IPS-NIHi7 (cell line): Measurements from ENCODE around the gene ZNF862.
"Not testable (repeated sequence)": the region's sequence is repeated elsewhere in the genome, so short reads cannot be mapped to it uniquely, and the experiment has no call there.

ENCODE experiments used
- DNase-seq: peaks from one replicate; pipeline ENCODE4 v3.0.0; 2012; ENCODE audit warnings: mixed read lengths; ENCODE audit errors: extremely low spot score

Gene ZNF862

DNA sequence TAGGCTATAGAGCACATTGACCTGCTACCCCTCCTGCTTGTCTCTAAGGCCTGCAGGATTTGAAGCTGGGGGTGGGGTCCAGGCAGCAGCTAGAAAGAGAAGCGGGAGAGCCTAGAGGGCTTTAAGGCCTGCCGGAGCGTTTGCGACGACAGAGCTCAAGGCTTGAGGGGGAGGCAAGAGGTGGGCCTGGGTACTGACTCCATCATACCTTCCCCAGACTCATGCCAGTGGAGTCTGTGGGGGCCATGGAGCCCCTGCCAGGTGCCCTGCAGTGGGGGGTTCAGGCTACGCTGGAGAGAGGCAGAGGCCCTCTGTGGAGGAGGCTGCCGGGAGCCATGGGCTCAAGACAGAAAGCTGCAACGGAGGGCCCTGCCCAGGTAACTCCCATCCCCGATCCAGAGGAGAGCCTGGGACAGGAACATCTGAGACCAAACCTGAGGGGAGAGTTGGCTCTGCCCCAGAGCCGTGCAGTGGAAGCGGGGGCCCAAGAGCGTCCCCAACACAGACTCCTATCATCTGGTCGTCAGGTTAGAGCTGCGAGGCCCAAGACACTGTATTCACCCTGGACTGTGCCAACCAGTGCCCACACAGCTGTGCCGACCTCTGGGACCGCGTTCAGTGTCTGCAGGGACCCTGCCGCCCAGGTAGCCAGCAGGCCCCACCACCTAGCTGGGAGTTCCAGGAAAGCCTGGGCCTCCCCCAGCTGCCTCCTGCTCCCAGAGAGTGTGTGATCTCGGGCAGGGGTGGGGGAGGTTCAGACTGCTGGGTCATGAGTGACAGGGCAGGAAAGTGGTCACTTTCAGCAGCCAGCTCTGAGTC, 13.2 kb upstream of the ZNF862 start:
- no peak for DNase-seq

- no peak for DNase-seq
Measured at GRCh38 chr7:149825567-149826343, 12.4 kb upstream of the ZNF862 start.

DNA sequence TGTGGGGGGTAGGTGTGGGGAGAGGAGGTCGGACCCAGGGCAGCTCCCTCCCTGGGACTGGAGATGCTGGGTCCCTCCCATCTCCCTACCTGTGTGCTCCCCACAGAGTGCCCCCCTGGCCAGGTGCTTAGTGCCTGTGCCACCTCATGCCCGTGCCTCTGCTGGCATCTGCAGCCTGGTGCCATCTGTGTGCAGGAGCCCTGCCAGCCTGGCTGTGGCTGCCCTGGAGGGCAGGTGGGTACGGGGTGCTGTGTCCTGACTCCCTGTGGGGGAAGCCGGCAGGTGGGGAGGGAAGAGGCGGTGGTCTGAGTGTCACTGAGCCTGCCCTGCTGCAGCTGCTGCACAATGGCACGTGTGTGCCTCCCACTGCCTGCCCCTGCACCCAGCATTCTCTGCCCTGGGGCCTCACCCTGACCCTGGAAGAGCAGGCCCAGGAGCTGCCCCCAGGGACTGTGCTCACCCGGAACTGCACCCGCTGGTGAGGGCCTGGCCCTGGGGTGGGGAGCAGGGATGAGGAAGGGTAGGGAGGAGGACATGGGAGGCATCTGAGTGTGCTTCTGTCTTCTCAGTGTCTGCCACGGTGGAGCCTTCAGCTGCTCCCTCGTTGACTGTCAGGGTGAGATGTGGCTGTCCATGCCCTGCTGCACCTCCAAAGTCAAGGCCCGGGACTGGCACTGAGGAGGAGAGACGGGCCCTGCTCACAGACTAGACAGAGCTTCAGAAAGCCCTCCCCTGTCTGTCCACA, 11.7 kb upstream of the ZNF862 start:
- no peak for DNase-seq

- DNase-seq, result no peak
Measured at GRCh38 chr7:149827089-149827981, 10.8 kb upstream of the ZNF862 start.

GRCh38 chr7:149828357-149829309, 9.5 kb upstream of the ZNF862 start:
- no peak for DNase-seq

- DNase-seq, result not testable (repeated sequence)
Measured at GRCh38 chr7:149830527-149830926, 7.6 kb upstream of the ZNF862 start.

DNA sequence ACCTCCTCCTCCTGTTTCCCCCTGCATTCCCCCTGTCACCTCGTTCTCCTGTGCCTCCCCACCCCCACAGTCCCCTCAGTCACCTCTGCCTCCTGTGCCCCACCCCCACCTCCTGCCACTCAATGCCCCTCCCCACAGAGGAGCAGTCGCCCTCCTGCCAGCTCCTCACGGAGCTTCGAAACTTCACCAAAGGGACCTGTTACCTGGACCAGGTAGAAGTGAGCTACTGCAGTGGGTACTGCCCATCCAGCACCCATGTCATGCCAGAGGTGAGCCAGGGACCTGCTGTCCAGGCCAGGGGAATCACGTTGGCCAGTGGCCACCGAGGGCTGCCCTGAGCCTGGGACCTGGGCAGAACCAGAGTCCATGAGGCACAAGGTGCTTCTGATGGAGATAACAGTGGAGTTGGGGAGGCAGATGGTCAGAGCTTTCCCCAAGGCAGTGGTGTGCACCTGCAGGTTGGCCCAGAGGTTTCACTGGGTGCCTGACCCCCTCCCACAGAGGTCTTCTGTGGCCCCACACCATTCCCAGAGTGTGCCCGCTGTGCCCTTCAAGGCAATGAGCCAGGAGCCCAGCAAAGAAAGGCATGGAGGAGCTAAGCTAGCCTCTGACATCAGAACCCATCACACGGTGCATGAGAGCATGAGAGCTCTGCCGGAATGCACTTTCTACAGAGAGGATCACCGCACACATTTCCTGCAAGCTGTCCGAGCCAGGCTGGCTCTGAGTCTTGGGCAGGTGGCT, 7.0 kb upstream of the ZNF862 start:
- no peak for DNase-seq

DNA sequence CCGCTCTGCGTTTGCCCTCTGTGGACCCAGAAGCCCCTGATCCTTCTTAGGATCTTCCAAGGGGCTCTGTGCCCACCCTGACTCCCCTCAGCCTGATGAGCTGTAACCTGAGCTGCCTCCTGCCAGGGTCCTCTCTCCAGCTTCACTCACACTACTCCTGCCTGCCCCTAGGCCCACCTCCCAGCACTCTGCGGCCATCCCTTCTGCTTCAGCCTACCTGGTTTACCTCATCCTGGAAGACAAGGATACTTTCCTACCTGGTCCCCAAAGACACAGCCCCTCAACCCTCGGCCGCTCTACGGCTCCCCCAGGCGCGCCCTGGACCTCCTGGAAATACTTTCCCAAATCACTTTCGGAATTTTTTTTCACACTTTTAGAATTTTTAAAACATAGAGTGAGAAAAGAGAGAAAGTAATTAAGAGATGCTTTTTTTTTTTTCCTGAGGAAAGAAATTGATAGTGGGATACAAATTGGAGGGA, 6.4 kb upstream of the ZNF862 start:
- DNase-seq, result no peak

DNA sequence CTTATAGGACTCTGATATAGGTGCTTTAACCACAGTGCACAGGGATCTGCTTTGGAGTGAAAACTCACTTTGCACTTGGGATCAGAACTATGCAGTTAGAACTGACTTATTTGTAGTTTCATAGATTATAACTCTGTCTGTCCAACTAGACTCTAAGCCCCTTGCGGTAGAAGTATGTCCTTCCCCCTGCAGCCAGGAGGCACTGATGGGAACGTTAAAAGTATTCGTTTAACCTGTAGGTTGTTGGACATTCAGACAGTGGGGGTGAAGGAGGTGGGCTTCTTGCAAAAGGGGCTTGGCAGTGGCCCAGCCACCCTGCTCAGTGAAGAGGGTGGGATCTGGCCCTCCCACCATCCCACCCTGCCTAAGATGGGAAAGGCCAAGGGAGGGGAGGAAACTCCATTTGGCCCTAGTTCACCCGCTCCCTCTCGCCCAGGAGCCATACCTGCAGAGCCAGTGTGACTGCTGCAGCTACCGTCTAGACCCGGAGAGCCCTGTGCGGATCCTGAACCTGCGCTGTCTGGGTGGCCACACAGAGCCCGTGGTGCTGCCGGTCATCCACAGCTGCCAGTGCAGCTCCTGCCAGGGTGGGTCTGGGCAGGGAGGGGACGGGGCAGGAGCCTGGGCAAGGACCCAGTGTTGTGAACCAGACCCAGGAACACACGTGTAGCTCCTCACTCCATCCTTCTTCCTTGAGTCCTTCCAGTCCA, 5.7 kb upstream of the ZNF862 start:
- no peak for DNase-seq

- DNase-seq, result no peak
Measured at GRCh38 chr7:149833495-149834130, 4.6 kb upstream of the ZNF862 start.

DNA sequence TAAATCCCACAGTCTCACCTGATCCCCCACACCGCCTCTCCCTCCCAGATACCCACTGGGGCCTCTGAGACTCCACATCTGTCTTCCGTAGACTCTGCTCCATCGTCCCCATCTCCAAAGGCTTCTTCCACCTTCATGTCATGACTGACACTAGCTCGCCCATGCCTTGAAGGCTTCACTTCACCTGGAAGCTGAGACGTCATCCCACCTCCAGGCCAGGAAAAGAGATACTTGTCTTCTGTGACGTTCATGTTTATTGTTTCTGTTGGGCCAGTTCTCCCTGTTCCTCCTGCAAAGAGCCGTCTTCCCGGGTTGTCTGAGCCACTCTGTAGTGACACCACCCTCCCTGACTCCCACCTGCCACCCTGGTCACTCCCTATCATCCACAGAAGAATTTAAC, 3.6 kb upstream of the ZNF862 start:
- DNase-seq, result no peak

DNA sequence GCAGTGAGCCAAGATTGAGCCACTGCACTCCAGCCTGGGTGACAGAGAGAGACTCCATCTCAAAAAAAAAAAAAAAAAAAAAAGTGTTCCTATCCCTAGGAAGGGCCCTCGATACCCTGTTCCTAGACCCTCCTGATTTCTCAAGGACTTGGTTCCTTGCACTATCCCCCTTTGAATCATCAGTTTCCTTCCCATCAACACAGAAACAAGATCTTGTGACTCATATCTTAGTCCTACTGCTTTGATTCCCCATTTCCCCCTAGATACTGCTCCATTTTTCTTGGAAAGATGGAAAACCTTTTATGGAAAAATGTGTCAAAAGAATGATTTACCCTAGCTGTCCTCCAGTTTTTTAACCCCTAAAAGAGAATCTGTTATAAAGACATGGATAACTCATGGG, 1.7 kb upstream of the ZNF862 start:
- no peak for DNase-seq

DNA sequence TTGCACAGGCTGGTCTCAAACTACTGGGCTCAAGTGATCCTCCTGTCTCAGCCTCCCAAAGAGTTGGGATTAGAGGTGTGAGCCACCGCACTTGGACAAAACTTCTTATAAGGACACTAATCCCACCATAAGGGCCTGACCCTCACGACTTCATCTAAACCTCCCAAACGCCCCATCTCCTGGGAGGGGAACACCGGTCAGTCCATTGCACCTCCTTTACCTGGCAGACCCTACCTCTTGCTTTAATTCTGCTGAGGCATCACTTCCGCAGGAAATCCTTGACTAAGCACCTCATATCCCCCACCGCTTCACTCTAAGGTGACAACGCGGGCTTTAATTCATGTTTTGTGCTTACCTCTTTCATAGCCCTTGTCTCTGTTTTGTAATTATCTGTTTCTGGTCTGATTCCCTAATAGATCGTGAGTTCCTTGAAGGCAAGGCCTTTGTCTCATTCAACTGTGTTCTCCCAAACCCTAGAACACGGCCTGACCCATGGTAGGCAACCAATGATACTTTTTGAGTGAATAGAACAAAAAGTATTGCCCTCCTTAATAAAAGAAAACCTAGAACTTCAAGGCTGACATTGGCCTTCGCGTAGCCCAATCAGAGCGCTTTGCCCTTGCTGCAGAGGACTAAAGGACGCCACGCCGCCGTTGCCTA, 481 bp upstream of the ZNF862 start:
- no peak for DNase-seq

DNA sequence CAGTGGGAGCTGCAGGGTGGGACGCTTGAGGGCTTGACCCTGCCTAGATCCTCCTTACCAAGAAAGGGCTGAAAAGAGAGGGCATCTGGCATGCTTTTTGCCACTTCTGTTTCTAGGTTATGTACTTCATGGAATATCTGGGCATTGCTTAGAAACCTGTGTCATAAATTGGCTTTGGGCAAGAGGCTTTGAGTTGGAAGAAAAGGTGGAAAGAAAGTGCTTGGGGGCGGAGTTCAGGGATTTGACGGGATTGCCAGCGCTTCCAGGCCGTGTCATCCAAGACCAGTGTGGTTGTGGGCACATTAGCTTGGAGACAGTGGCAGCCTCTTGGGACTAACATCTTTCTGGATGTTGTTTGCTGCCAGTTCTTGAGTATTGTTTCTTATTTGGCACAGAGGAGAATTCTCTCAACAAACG, 825 bp downstream of the ZNF862 start:
- no peak for DNase-seq

- DNase-seq, result no peak
Measured at GRCh38 chr7:149839933-149840332, 1.8 kb downstream of the ZNF862 start.

- DNase-seq, result no peak
Measured at GRCh38 chr7:149843566-149843965, 5.4 kb downstream of the ZNF862 start.

GRCh38 chr7:149844445-149844844, 6.3 kb downstream of the ZNF862 start:
- DNase-seq, result no peak
